OCI-LY7 (cell line): ENCODE results near the gene VASP. TPM values are rescaled to one million over a fixed set of nuclear protein-coding genes. Genes with fewer than 3 reads are reported as not detected.

Source experiments
- BruUV-seq: library from RNA; stranded (reverse); fragments of 400-500 nt; replicated peaks from 2 replicates; lab custom pipeline; 2021; lab: Mats Ljungman, UMichigan
- CTCF ChIA-PET: fragments of 300-600 bp; sonication (Branson Sonifier 250); formaldehyde crosslinking; loops from one replicate; lab custom pipeline; 2022; ENCODE audit warnings: antibody characterized with exemption; ENCODE audit not compliant: unreplicated experiment; lab: Charles Lee
- POLR2A ChIA-PET: fragments of 300-600 bp; sonication (Branson Sonifier 250); formaldehyde crosslinking; loops from one replicate; lab custom pipeline; 2022; ENCODE audit warnings: antibody characterized with exemption; lab: Charles Lee
- DNase-seq: peaks from one replicate; pipeline ENCODE4 v3.0.0-alpha.2; 2015; ENCODE audit warnings: low spot score
- H2AFZ ChIP-seq: fragments of 200-600 bp; sonication (generic), shearing (Covaris generic); 2 replicates; pipeline ENCODE4 v1.6.1; 2014; ENCODE audit warnings: mild to moderate bottlenecking, antibody characterized with exemption, low read length, moderate library complexity
- H3K27ac ChIP-seq: fragments of 200-600 bp; sonication (generic); 2 replicates; pipeline ENCODE4 v1.5.1; 2014; ENCODE audit warnings: mixed run types, low read depth, mild to moderate bottlenecking, moderate library complexity, low read length, inconsistent platforms; ENCODE audit not compliant: poor library complexity, severe bottlenecking
- H3K36me3 ChIP-seq: fragments of 200-600 bp; sonication (generic); 2 replicates; pipeline ENCODE4 v1.6.1; 2014; ENCODE audit warnings: mild to moderate bottlenecking, antibody characterized with exemption, low read length, moderate library complexity, mixed read lengths; ENCODE audit not compliant: insufficient read depth
- H3K4me1 ChIP-seq: fragments of 200-600 bp; sonication (generic); 2 replicates; pipeline ENCODE4 v1.5.1; 2014; ENCODE audit warnings: mild to moderate bottlenecking, low read length; ENCODE audit not compliant: insufficient read depth, poor library complexity, severe bottlenecking
- H3K4me2 ChIP-seq: fragments of 200-600 bp; sonication (generic); 2 replicates; pipeline ENCODE4 v1.6.1; 2014; ENCODE audit warnings: mild to moderate bottlenecking, low read length
- H3K4me3 ChIP-seq: fragments of 200-600 bp; sonication (generic); 2 replicates; pipeline ENCODE4 v1.5.1; 2014; ENCODE audit warnings: mild to moderate bottlenecking, low read depth, low read length; ENCODE audit not compliant: poor library complexity, severe bottlenecking
- H3K79me2 ChIP-seq: fragments of 200-600 bp; sonication (generic); 2 replicates; pipeline ENCODE4 v1.6.1; 2016; ENCODE audit warnings: low read depth, mild to moderate bottlenecking, low read length, moderate library complexity, mixed read lengths; ENCODE audit not compliant: insufficient read depth
- H3K9me2 ChIP-seq: fragments of 200-600 bp; sonication (generic); 2 replicates; pipeline ENCODE4 v1.6.1; 2016; ENCODE audit warnings: mild to moderate bottlenecking, low read length, mixed read lengths; ENCODE audit not compliant: insufficient read depth
- H3K9me3 ChIP-seq: fragments of 200-600 bp; sonication (generic); 2 replicates; pipeline ENCODE4 v1.6.1; 2014; ENCODE audit warnings: mild to moderate bottlenecking, mixed run types, low read length, mixed read lengths
- H4K20me1 ChIP-seq: fragments of 200-600 bp; sonication (generic); 2 replicates; pipeline ENCODE4 v1.6.1; 2014; ENCODE audit warnings: mild to moderate bottlenecking, antibody characterized with exemption, low read length, moderate library complexity, mixed read lengths; ENCODE audit not compliant: insufficient read depth
- CTCF ChIP-seq: fragments of 200-600 bp; sonication (generic); conservative IDR thresholded peaks from 2 replicates; pipeline ENCODE4 v1.5.1; 2014; ENCODE audit warnings: mild to moderate bottlenecking, antibody characterized with exemption, low read length, moderate library complexity, mixed read lengths
- EZH2phosphoT487 ChIP-seq: fragments of 200-600 bp; sonication (generic); IDR thresholded peaks from 2 replicates; pipeline ENCODE4 v1.6.1; 2018; ENCODE audit warnings: low read depth, borderline replicate concordance, mild to moderate bottlenecking, mixed run types, antibody characterized with exemption, low read length, moderate library complexity, mixed read lengths
- intact Hi-C: fragments of 100-400 bp; cut with micrococcal nuclease; formaldehyde crosslinking; loops from one replicate; pipeline ENCODE4 v1.10.0; 2022; ENCODE audit not compliant: unreplicated experiment
- total RNA-seq, 2 experiments: library from RNA; depleted of rRNA in 1 of 2; stranded (reverse); fragments of >200 nt in 1 of 2; shearing (Covaris generic) in 1 of 2; gene quantifications; 2 replicates each; pipeline ENCODE4 v1.2.3, GENCODE V29; 2014 to 2022

VASP gene
- total RNA-seq, 2 experiments from 2014 or later: 39.6 to 62.8 TPM

GRCh38 chr19:45524575-45525129 is 17.4 kb downstream of the VASP start:
- no peaks in the 10 kb centered on the region for H4K20me1 ChIP-seq
- CTCF ChIA-PET: no interaction called here

DNA sequence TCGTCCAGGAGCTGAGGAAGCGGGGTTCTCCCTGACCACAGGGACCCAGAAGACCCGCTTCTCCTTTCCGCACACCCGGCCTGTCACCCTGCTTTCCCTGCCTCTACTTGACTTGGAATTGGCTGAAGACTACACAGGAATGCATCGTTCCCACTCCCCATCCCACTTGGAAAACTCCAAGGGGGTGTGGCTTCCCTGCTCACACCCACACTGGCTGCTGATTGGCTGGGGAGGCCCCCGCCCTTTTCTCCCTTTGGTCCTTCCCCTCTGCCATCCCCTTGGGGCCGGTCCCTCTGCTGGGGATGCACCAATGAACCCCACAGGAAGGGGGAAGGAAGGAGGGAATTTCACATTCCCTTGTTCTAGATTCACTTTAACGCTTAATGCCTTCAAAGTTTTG is 18.9 kb downstream of the VASP start:
- TSS peak; percentile 65 for BruUV-seq
- Histone ChIP-seq H3K36me3 (peaks cover 35% of the 10 kb centered on the region; the same call in 1 of the 2 replicates), H3K4me3 (no peak overlapping the region), H3K4me1 (peaks cover 4% of the 10 kb centered on the region), H4K20me1 (no peaks in the 10 kb centered on the region), H3K79me2 (no peaks in the 10 kb centered on the region), H3K9me3 (peaks cover 3% of the 10 kb centered on the region; the same call in 1 of the 2 replicates), H3K9me2 (no peaks in the 10 kb centered on the region), H3K4me2 (no peak overlapping the region), H2AFZ (no peak overlapping the region), H3K27ac (no peak overlapping the region)
- TF ChIP-seq EZH2phosphoT487 (no peak), CTCF (no peak)
- intact Hi-C loops: no loop called here
- ChIA-PET POLR2A (no interaction called here), CTCF (no interaction called here)
- DNase-seq: peak; percentile 28

More at GRCh38 chr19:45524575-45525129, 17.4 kb downstream of the VASP start:
- Histone ChIP-seq H3K9me2 (no peaks in the 10 kb centered on the region), H3K9me3 (no peaks in the 10 kb centered on the region), H3K36me3 (peaks cover 37% of the 10 kb centered on the region; the same call in 1 of the 2 replicates), H3K4me1 (peaks cover 4% of the 10 kb centered on the region), H2AFZ (no peak overlapping the region), H3K79me2 (no peaks in the 10 kb centered on the region), H3K4me3 (no peak overlapping the region), H3K27ac (no peak overlapping the region), H3K4me2 (no peak overlapping the region)
- BruUV-seq: no TSS peak
- no peak for DNase-seq
- POLR2A ChIA-PET: no interaction called here
- intact Hi-C loops: no loop called here
- TF ChIP-seq CTCF (no peak), EZH2phosphoT487 (no peak)

DNA sequence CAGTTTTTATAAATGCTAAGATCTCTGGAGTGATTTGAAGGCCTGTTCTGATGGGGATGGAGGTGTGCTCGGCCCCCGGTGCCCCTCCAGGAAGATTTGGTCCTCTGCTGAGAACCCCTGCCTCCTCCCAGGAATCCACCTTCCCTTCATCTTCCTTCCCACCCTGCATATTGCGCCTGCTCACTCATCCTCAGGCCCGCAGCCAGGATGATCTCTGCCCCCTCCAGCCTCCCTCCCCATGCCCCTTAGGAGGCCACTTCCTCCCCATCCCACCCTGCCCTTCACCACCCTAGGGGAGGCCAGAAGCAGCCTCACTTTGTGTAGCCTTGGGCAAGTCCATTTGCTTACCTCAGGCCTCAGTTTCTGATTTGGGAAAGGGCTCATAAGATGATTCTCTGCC is 19.7 kb downstream of the VASP start:
- no peak for DNase-seq
- no peaks in the 10 kb centered on the region for H4K20me1 ChIP-seq
- H3K4me3 ChIP-seq: no peak overlapping the region
- H2AFZ ChIP-seq: no peak overlapping the region
- H3K36me3 ChIP-seq: peaks cover 33% of the 10 kb centered on the region; the same call in 1 of the 2 replicates
- no peak overlapping the region for H3K27ac ChIP-seq
- TF ChIP-seq EZH2phosphoT487 (no peak), CTCF (no peak)
- H3K4me1 ChIP-seq: peaks cover 4% of the 10 kb centered on the region
- no peak overlapping the region for H3K4me2 ChIP-seq
- POLR2A ChIA-PET: interaction anchor here (0.6 kb wide), 1 partner anchor 123 kb away, joined by 4 read pairs; no protein-coding TSS in a partner anchor
- H3K9me2 ChIP-seq: no peaks in the 10 kb centered on the region
- CTCF ChIA-PET: no interaction called here
- H3K79me2 ChIP-seq: no peaks in the 10 kb centered on the region
- BruUV-seq: no TSS peak
- peaks cover 8% of the 10 kb centered on the region; the same call in 1 of the 2 replicates for H3K9me3 ChIP-seq
- intact Hi-C loops: no loop called here
